OCI-LY1 (cell line): ENCODE data around the gene FTCD.
"Not testable (repeated sequence)": the region's sequence is repeated elsewhere in the genome, so short reads cannot be mapped to it uniquely, and the experiment has no call there.

Experiments used
- EZH2 ChIP-seq: fragments of 200-600 bp; sonication (generic), shearing (Covaris generic); IDR thresholded peaks from 2 replicates; pipeline ENCODE4 v1.8.0; 2017; ENCODE audit warnings: borderline replicate concordance, mixed run types, mild to moderate bottlenecking, antibody characterized with exemption, low read length, moderate library complexity, mixed read lengths
- TF ChIP-seq, protein P1 (sequence below): fragments of 200-600 bp; sonication (generic), shearing (Covaris generic); IDR thresholded peaks from 2 replicates; pipeline ENCODE4 v1.5.1; 2017; ENCODE audit warnings: mild to moderate bottlenecking, antibody characterized with exemption, low read length, moderate library complexity, mixed read lengths

DNA sequence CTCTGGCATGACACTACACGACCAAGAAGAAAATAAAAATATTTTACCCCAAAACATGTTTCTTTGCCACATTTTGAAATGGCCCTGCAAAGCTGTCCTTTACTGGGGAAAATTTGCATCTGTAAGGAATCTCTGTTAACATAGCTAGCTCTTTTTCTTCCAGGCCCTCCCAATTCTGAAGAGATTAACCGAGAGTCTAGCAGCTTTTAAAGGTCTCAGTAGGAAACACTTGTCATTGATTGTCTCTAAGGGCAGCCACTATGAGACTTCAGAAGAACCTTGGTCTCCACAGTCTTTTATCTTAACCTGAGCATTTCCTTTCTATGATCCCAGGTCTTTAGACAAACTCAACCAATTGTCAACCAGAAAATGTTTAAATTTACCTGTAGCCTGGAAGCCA, 48.0 kb downstream of the FTCD start:
- TF ChIP-seq, protein P1, sequence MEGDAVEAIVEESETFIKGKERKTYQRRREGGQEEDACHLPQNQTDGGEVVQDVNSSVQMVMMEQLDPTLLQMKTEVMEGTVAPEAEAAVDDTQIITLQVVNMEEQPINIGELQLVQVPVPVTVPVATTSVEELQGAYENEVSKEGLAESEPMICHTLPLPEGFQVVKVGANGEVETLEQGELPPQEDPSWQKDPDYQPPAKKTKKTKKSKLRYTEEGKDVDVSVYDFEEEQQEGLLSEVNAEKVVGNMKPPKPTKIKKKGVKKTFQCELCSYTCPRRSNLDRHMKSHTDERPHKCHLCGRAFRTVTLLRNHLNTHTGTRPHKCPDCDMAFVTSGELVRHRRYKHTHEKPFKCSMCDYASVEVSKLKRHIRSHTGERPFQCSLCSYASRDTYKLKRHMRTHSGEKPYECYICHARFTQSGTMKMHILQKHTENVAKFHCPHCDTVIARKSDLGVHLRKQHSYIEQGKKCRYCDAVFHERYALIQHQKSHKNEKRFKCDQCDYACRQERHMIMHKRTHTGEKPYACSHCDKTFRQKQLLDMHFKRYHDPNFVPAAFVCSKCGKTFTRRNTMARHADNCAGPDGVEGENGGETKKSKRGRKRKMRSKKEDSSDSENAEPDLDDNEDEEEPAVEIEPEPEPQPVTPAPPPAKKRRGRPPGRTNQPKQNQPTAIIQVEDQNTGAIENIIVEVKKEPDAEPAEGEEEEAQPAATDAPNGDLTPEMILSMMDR: not testable (repeated sequence)
- not testable (repeated sequence) for TF ChIP-seq EZH2
